Muscle of arm (tissue), 12 donors: ENCODE results near the gene PRKD2. TPM values are rescaled to one million over a fixed set of nuclear protein-coding genes. Genes with fewer than 3 reads are reported as not detected.
A peak's percentile ranks its signal among the peaks of the same experiment; 100 is the strongest.

Experiments used
- DNase-seq: peaks from one replicate; pipeline ENCODE4 v3.0.0-alpha.2; 2013
- polyA plus RNA-seq, 12 donors: library from polyadenylated mRNA; unstranded; fragments of 120-200 nt; gene quantifications; one replicate each; pipeline ENCODE4 v1.2.1, GENCODE V29; 2013; ENCODE audit not compliant: insufficient read length in 12 of 12

The PRKD2 gene
- polyA plus RNA-seq, 12 donors: 15.9 to 43.5 (median 22.3) TPM; not detected in 1

DNA sequence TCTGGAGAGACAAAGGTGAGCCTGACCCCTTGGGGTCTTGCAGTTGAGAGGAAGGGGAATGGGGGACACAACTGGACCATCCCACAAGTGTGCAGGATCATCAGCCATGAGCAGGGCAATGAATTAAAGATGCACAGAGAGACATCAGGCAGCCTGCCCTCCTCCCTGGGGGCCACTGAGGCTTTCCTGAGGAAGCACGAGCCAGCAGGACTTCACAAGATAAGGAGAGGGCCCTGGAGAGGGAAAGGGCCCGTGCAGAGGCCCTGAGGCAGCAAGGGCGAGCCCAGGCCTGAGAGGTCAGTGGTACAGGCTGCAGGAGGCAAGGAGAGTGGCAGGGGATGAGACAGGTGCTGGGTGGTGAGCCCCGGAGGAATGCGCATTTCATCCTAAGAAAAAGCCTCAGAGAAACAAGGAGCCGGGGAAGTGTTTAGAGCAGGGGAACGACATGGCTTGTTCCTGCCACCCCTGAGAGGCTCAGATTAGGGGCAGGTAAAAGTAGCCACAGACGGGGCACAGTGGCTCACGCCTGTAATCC, 9.0 kb upstream of the PRKD2 start:
- DNase-seq: no peak

DNA sequence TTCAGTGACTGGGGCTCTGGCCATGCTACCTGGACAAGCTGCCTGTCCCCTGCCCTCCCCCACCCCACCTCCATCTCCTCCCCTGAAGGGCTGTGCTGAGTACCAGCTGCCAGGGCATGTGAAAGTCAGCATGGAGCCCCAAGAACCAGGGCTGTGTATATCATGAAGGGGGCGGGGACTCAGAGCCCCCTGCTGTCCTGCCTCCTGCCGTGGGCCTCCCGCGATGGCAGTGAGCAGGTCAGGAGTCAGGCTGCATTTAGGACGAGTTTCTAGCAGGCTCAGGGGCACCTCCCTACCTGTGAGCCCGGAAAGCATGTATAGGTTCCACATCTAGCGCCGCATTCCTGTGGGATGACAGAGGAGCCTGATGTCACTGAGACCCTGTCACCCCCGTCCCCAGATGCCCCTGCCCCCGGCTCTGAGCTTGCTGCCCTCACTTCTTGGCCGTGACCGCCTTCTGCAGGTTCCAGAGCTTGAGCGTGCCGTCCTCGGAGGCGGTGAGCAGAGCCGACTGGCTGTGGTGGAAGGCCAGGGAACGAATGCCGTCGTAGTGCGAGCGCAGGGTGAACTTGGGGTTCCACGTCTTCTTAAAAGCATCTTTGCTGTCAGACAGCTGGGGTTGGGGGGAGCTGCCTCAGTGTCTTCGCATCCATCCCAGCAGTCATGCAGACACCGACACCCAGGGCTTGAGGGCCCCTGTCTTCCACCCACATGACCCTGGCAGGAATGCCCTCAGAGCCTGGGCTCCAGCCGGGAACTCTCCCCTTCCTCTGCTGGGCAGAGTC, 8.3 kb upstream of the PRKD2 start:
- no peak for DNase-seq

- no peak for DNase-seq
Observed at GRCh38 chr19:46724468-46724867, 7.6 kb upstream of the PRKD2 start.

GRCh38 chr19:46723471-46723870, 6.6 kb upstream of the PRKD2 start:
- no peak for DNase-seq

DNA sequence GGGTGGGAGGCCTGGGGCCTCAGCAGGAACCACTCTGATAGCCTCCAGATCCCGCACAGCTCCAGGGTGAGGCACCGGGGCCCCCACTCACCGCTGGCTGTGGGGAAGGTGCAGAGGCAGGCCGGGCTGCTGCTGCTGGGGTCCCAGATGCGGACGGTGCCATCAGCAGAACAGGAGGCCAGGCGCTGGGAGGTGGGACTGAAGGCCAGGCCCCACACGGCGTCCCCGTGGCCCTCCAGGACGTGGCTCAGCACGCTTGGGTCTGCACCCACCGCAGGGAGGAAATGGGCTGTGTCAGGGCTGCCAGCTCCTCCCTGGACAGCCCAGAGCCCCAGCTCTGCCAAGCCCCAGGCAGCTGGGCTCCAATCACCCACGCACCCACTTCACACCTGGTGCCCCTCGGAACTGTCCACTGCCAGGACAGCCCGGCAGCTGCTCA, 6.1 kb upstream of the PRKD2 start:
- DNase-seq: no peak

DNA sequence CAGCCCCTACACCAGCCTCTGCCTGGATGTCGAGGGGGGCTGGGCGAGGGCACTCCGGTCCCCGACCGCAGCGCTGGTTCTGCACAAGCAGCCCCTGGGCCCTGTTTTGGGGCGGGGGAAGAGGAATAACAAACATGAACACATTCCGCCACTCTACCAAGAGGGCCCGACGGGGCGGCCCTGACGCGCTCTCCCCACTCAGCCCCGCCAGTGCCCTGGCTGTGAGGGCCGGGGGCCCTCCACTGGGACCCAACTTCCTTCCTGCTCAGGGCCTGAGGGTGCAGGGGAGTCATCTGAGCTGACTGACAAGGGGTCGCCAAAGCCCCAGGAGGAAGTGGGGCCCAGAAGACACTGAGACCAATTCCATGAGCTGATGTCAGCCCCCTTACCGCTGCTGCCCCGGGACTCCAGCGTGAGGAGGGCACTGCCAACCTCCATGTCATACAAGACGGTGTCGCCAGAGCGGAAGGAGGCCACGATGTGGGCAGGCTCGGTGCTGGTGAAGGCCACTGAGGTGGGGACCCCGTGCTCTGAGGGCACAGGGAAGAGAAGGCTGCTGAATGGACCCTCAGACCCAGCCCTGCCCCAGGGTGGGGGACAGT, 5.6 kb upstream of the PRKD2 start:
- DNase-seq: no peak

- DNase-seq: no peak
Observed at GRCh38 chr19:46722004-46722380, 5.1 kb upstream of the PRKD2 start.

- DNase-seq: no peak
Observed at GRCh38 chr19:46721269-46722003, 4.5 kb upstream of the PRKD2 start.

- DNase-seq: no peak
Observed at GRCh38 chr19:46720503-46721239, 3.8 kb upstream of the PRKD2 start.

DNA sequence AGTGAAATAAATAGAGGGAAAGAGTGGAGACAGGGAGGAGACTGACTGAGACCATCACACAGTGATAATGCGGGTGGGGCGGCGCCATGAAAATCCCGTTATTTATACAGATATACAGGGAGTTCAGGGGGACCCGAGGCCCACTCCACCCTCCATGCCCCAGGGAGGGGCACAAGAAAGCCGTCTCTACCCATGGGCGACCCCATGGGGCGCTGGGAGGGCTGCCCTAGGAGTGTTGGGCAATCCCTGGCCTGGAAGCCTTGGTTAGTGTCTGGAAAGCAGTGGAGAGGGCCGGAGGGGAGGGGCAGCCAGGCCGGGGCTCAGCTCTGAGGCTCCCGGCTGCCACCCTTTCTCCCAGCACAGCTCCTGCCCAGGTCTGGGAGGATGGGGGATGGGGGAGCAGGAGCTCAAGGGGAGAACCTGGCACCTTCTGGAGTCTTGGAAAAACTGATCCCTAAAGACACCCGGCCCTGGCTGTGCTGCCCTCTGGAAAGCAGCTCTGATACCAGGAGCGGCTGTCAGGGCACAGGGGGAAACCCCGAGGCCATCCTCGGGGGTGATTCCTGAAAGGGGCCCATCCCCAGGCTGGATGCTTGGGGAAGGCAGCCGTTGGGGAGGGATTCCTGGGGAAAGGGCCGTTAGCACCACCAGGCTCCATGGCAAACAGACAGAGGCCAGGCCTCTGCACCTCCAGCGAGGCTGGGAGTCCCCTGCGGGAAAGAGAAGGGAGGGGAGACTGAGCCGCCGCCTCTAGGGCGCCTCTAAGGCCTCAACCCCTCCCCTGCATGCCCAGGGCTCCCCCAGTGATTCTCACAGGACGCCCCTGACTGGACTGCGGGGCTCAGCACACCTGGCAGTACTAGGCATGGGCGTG, 3.0 kb upstream of the PRKD2 start:
- no peak for DNase-seq

GRCh38 chr19:46718934-46719622, 2.2 kb upstream of the PRKD2 start:
- no peak for DNase-seq

DNA sequence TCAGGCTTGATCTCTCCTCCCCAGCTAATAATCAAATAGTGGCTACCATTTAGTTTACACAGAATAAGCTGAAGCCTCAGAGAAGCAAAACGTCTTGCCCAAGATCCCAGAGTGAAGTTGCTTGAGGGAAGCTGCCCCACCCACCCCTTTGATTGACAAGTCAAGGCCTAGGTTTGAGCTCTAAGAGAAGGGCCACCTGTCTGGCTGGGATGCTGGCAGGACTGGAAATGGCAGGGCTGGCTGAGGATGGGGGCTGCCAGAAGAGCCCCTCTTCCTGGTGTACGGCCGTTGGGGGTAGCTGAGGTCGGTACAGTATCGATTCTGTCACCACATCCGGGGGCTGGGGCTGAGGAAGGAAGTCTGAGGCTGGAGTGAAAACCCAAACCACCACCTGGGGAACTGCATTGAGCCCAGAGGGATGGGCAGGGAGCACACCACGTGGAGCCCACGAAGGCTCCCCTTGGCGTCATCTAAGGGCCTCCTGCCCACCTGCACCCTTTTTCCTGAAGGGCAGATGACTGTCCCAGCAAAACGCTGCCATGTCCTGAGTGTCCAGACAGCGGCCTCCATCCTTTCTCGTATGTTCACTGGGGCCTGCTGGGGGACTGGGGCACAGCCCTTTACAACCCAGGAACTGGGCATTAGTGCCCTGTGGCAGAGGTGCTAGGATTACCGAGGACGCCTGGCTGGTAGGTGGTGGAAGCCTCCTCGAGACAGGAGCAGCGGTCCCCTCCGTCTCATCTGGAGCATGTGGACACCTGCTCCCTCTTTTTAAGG, 1.4 kb upstream of the PRKD2 start:
- no peak for DNase-seq

GRCh38 chr19:46717716-46718143, 816 bp upstream of the PRKD2 start:
- no peak for DNase-seq

DNA sequence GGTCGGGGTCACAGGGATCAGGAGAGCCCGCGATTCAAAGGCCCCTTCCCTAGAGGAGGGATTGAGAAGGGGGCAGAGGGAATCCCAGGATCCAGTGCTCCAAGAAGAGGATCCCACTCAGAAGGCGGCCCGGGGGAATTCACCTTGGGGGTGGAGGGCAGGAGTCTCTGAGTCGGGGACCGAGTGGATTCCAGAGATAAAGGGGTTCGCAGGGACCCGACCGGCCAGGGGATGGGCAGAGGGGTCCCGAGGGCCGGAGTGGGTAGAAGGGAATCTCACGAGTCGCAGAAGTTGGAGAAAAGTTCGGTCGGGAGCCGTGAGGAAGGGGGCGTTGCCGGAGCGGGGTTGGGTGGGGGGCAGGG, 261 bp downstream of the PRKD2 start:
- no peak for DNase-seq

- DNase-seq: no peak
Observed at GRCh38 chr19:46715975-46716671, 791 bp downstream of the PRKD2 start.

DNA sequence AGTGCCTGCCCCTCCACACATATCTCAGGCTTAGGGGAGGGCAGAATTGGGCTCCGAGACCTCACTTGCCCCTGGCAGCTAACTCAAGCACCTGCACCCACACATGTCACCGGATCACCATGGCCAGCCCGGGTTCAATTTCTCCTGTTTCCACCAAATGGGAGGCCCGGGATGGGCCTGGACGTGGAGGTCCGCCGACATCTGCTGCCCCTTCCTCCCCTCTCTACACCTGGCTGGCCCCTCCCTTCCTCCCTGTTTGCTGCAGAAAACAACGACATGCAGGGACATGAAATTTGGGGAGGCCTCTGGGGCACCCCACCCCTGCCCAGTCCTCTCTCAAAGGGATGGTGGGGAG, 1.3 kb downstream of the PRKD2 start:
- DNase-seq: no peak

- DNase-seq: no peak
Observed at GRCh38 chr19:46714444-46715106, 2.3 kb downstream of the PRKD2 start.

DNA sequence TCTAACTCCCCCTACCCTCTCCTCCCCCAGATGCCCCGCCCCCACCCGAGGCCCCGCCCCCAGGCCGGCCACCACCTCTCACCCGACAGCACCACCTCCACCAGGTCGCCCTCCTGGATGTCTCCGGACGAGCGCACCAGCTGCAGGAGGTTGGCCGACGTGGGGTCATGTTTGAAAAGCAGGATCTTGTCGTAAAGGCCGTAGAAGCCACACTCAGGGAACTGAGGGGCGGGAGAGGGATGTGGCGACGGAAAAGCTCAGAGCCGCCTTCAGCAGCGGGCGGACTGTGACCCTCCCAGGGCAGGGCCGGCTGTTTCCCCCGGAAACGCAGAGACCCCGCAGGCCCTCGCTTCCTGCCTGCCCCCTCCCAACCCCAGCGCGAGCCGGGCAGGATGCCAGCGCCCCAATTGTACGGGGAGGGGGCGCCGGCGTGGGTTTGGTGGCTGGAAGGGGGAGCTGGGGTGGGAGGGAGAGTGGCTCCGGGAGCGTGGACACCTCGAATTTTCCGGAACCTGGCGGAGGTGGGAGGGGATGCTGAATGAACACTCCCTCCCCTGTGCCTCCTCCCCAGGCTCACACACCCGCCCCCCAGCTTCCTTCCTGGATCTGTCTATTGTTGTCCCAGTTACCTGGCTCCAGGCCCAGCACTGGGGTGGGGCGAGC, 3.0 kb downstream of the PRKD2 start:
- peak; percentile 91 for DNase-seq
